ENCODE measurements around the gene ATP8B4.

ATP8B4 gene

GRCh38 chr15:50044406-50044805, 74.6 kb downstream of the ATP8B4 start:
- Histone ChIP-seq H3K9ac (ENCODE audit: low read length) (no peak overlapping the region), H3K36me3 (ENCODE audit: insufficient read depth, low read length) (no peaks in the 10 kb centered on the region), H3K4me3 (ENCODE audit: low read depth in 1 of 2, low read length in 2 of 2) (no peak overlapping the region), H3K4me1 (ENCODE audit: insufficient read depth, low read length) (no peaks in the 10 kb centered on the region), H3K9me3 (ENCODE audit: low read length) (peaks cover 10% of the 10 kb centered on the region), H3K27me3 (ENCODE audit: control insufficient read depth in 1 of 2, insufficient read depth in 2 of 2, low read length in 2 of 2) (no peaks in the 10 kb centered on the region), H3K27ac (ENCODE audit: low read depth, low read length) (no peak overlapping the region)

DNA sequence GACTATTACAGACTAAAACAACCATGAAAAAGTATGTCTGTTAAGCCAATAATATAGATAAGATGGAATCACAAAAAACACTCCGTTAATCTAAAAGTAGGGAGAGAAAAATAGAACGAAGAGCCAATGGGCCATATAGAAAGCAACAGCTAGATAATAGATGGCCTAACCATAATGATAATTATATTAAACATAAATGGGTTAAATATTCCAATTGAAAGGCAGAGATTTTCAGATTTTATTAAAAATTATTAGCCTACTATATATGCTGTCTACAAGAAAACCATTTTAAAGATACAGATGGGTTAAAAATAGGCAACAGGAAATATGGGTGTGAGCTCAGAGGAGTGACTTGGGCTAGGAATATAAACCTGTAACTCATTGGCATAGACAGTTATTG, 76.3 kb downstream of the ATP8B4 start:
- H3K4me1 ChIP-seq (ENCODE audit: insufficient read depth, low read length) = no peaks in the 10 kb centered on the region
- H3K27me3 ChIP-seq (ENCODE audit: control insufficient read depth in 1 of 2, insufficient read depth in 2 of 2, low read length in 2 of 2) = no peaks in the 10 kb centered on the region
- H3K4me3 ChIP-seq (ENCODE audit: low read depth in 1 of 2, low read length in 2 of 2) = no peak overlapping the region
- no peaks in the 10 kb centered on the region for H3K36me3 ChIP-seq (ENCODE audit: insufficient read depth, low read length)
- no peak overlapping the region for H3K27ac ChIP-seq (ENCODE audit: low read depth, low read length)
- H3K9me3 ChIP-seq (ENCODE audit: low read length) = peaks cover 10% of the 10 kb centered on the region
- no peak overlapping the region for H3K9ac ChIP-seq (ENCODE audit: low read length)

GRCh38 chr15:50030456-50030855, 88.6 kb downstream of the ATP8B4 start:
- peaks cover 3% of the 10 kb centered on the region for H3K4me1 ChIP-seq (ENCODE audit: insufficient read depth, low read length)
- no peaks in the 10 kb centered on the region for H3K36me3 ChIP-seq (ENCODE audit: insufficient read depth, low read length)
- H3K27me3 ChIP-seq (ENCODE audit: control insufficient read depth in 1 of 2, insufficient read depth in 2 of 2, low read length in 2 of 2) = no peaks in the 10 kb centered on the region
- no peak overlapping the region for H3K27ac ChIP-seq (ENCODE audit: low read depth, low read length)
- H3K9ac ChIP-seq (ENCODE audit: low read length) = no peak overlapping the region
- no peaks in the 10 kb centered on the region for H3K9me3 ChIP-seq (ENCODE audit: low read length)
- H3K4me3 ChIP-seq (ENCODE audit: low read depth in 1 of 2, low read length in 2 of 2) = no peak overlapping the region

DNA sequence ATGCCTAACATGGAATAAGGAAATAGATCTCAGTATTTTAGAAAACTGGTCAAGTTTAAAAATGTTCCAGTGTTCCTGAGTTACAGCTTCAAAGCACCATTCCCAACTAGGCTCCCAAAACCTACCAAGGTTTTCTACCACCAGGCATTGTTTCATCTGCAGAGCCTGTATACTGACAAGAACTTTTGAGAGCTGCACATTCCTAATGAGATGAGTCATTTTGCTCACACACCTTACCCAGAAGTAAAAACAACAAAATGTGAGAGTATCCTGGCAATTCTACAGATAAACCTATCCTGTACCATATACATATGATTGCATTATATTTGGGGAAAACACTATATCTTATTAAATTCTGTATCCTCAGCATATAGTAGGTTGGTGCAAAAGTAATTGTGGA, 90.7 kb downstream of the ATP8B4 start:
- H3K9me3 ChIP-seq (ENCODE audit: low read length) = no peaks in the 10 kb centered on the region
- no peak overlapping the region for H3K9ac ChIP-seq (ENCODE audit: low read length)
- H3K27ac ChIP-seq (ENCODE audit: low read depth, low read length) = no peak overlapping the region
- no peak overlapping the region for H3K4me3 ChIP-seq (ENCODE audit: low read depth in 1 of 2, low read length in 2 of 2)
- H3K36me3 ChIP-seq (ENCODE audit: insufficient read depth, low read length) = no peaks in the 10 kb centered on the region
- H3K4me1 ChIP-seq (ENCODE audit: insufficient read depth, low read length) = peaks cover 14% of the 10 kb centered on the region
- no peaks in the 10 kb centered on the region for H3K27me3 ChIP-seq (ENCODE audit: control insufficient read depth in 1 of 2, insufficient read depth in 2 of 2, low read length in 2 of 2)

DNA sequence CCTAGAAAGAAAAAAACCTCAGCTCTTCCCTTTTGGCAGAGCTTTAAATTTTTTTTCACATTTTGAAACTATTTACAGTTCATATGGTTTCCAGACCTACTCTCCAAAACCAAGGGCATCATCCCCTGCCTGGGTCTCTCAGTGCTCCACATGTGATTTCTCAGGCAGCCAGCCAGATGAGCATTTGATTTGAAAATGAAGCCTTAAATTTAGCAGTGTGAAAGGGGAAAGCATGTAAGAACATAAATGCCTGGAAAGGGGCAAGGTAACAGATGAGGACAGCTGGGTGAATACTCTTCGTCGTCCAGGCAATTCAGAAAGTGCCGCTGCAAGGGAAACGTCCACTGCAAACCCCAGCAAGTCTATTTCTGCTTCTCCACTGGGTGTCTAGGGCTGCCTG, 94.8 kb downstream of the ATP8B4 start:
- Histone ChIP-seq H3K9ac (ENCODE audit: low read length) (no peak overlapping the region), H3K4me1 (ENCODE audit: insufficient read depth, low read length) (peaks cover 14% of the 10 kb centered on the region), H3K4me3 (ENCODE audit: low read depth in 1 of 2, low read length in 2 of 2) (peak overlapping the region in 1 of 2 donors; percentile 12), H3K9me3 (ENCODE audit: low read length) (no peaks in the 10 kb centered on the region), H3K27me3 (ENCODE audit: control insufficient read depth in 1 of 2, insufficient read depth in 2 of 2, low read length in 2 of 2) (no peaks in the 10 kb centered on the region), H3K36me3 (ENCODE audit: insufficient read depth, low read length) (no peaks in the 10 kb centered on the region), H3K27ac (ENCODE audit: low read depth, low read length) (no peak overlapping the region)

- H3K27me3 ChIP-seq (ENCODE audit: control insufficient read depth in 1 of 2, insufficient read depth in 2 of 2, low read length in 2 of 2) = no peaks in the 10 kb centered on the region
- no peak overlapping the region for H3K27ac ChIP-seq (ENCODE audit: low read depth, low read length)
Measured at GRCh38 chr15:50018491-50018890, 100.5 kb downstream of the ATP8B4 start.

DNA sequence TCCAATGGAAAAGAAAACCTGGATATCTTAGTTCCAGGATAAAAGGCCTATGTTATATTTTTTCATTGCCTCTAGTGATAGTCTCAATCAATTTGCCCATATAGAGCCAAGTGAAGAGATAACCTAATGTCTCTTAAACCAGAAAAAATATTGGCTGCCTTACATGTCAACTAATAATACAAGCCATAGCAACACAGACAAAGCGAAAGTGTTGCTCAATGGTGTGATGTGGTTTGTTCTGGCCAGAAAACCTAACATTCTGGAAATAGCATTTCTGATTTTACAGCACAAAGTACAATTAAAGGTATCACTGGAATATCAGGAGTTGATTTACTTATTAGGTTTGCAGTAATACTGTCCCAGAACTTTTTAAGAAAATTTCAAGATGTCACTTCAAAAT, 101.5 kb downstream of the ATP8B4 start:
- no peaks in the 10 kb centered on the region for H3K27me3 ChIP-seq (ENCODE audit: control insufficient read depth in 1 of 2, insufficient read depth in 2 of 2, low read length in 2 of 2)
- no peaks in the 10 kb centered on the region for H3K36me3 ChIP-seq (ENCODE audit: insufficient read depth, low read length)
- H3K27ac ChIP-seq (ENCODE audit: low read depth, low read length) = no peak overlapping the region
- H3K9ac ChIP-seq (ENCODE audit: low read length) = no peak overlapping the region
- H3K4me1 ChIP-seq (ENCODE audit: insufficient read depth, low read length) = no peaks in the 10 kb centered on the region
- no peak overlapping the region for H3K4me3 ChIP-seq (ENCODE audit: low read depth in 1 of 2, low read length in 2 of 2)
- H3K9me3 ChIP-seq (ENCODE audit: low read length) = no peaks in the 10 kb centered on the region

More at GRCh38 chr15:50018491-50018890, 100.5 kb downstream of the ATP8B4 start:
- no peaks in the 10 kb centered on the region for H3K36me3 ChIP-seq (ENCODE audit: insufficient read depth, low read length)
- no peak overlapping the region for H3K9ac ChIP-seq (ENCODE audit: low read length)
- H3K4me1 ChIP-seq (ENCODE audit: insufficient read depth, low read length) = no peaks in the 10 kb centered on the region
- H3K9me3 ChIP-seq (ENCODE audit: low read length) = no peaks in the 10 kb centered on the region
- no peak overlapping the region for H3K4me3 ChIP-seq (ENCODE audit: low read depth in 1 of 2, low read length in 2 of 2)

DNA sequence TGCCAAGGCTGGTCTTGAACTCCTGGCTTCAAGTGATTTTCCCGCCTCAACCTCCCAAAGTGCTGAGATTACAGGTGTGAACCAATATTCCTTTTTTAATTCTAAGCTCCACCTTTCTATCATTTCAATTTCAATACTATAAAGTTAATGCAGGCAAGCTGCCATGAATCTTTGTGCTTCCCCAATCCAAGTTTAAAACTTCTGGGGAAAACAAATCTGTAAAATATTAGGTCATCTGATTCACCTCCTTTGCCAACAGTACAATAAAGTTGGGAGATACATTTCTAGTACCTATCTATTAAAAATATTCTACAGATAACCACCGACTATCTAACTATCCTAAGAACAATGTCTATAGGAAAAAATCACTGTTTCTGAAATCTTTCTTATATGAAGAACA, 102.1 kb downstream of the ATP8B4 start:
- Histone ChIP-seq H3K4me1 (ENCODE audit: insufficient read depth, low read length) (no peaks in the 10 kb centered on the region), H3K27ac (ENCODE audit: low read depth, low read length) (no peak overlapping the region), H3K4me3 (ENCODE audit: low read depth in 1 of 2, low read length in 2 of 2) (no peak overlapping the region), H3K27me3 (ENCODE audit: control insufficient read depth in 1 of 2, insufficient read depth in 2 of 2, low read length in 2 of 2) (no peaks in the 10 kb centered on the region), H3K9me3 (ENCODE audit: low read length) (no peaks in the 10 kb centered on the region), H3K36me3 (ENCODE audit: insufficient read depth, low read length) (no peaks in the 10 kb centered on the region), H3K9ac (ENCODE audit: low read length) (no peak overlapping the region)

DNA sequence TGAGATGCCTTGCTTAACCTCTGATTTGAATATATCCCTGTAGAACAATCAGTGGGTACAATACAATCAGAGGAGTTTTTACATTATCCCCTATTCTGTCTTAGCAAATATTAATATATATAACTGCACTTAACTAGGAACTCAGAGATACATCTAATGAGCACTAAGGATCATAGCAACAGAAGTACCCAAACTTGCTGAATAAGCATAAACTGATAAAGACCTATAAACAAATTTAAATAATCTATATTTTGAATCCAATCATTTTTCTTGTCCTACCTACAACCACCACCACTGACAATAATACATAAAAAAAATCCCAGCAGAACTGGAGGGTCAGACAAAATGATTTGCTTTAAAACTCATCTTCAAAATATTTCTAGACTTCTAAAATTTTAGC, 106.2 kb downstream of the ATP8B4 start:
- H3K27ac ChIP-seq (ENCODE audit: low read depth, low read length) = no peak overlapping the region
- no peak overlapping the region for H3K4me3 ChIP-seq (ENCODE audit: low read depth in 1 of 2, low read length in 2 of 2)
- no peak overlapping the region for H3K9ac ChIP-seq (ENCODE audit: low read length)
- no peaks in the 10 kb centered on the region for H3K27me3 ChIP-seq (ENCODE audit: control insufficient read depth in 1 of 2, insufficient read depth in 2 of 2, low read length in 2 of 2)
- H3K9me3 ChIP-seq (ENCODE audit: low read length) = no peaks in the 10 kb centered on the region
- no peaks in the 10 kb centered on the region for H3K36me3 ChIP-seq (ENCODE audit: insufficient read depth, low read length)
- peaks cover 7% of the 10 kb centered on the region for H3K4me1 ChIP-seq (ENCODE audit: insufficient read depth, low read length)

DNA sequence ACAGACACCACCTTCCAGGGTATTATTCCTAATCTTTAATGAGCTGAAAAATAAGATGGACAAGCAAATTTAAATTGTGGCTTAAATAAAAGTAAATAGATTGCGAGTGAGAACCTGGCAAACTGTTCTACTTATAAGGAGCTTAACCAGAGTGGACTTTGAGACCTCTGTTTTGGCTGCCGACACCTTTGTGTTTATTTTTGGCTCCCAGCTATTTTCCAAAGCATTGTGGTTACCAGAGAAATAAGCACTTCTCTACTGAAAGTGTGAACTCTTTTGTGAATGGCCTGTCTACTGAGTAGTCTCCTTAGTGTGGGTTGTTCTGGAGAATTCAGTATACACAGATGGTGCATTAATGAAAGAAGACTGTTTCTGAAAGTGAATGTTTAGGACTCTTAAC, 109.4 kb downstream of the ATP8B4 start:
- Histone ChIP-seq H3K4me1 (ENCODE audit: insufficient read depth, low read length) (peaks cover 7% of the 10 kb centered on the region), H3K36me3 (ENCODE audit: insufficient read depth, low read length) (no peaks in the 10 kb centered on the region), H3K27ac (ENCODE audit: low read depth, low read length) (no peak overlapping the region), H3K4me3 (ENCODE audit: low read depth in 1 of 2, low read length in 2 of 2) (no peak overlapping the region), H3K9ac (ENCODE audit: low read length) (no peak overlapping the region), H3K27me3 (ENCODE audit: control insufficient read depth in 1 of 2, insufficient read depth in 2 of 2, low read length in 2 of 2) (no peaks in the 10 kb centered on the region), H3K9me3 (ENCODE audit: low read length) (no peaks in the 10 kb centered on the region)

GRCh38 chr15:50003786-50004334, 115.2 kb downstream of the ATP8B4 start:
- H3K9me3 ChIP-seq (ENCODE audit: low read length) = no peaks in the 10 kb centered on the region
- no peak overlapping the region for H3K9ac ChIP-seq (ENCODE audit: low read length)
- H3K27me3 ChIP-seq (ENCODE audit: control insufficient read depth in 1 of 2, insufficient read depth in 2 of 2, low read length in 2 of 2) = no peaks in the 10 kb centered on the region
- no peaks in the 10 kb centered on the region for H3K36me3 ChIP-seq (ENCODE audit: insufficient read depth, low read length)
- peak overlapping the region in 1 of 2 donors; percentile 5 for H3K4me3 ChIP-seq (ENCODE audit: low read depth in 1 of 2, low read length in 2 of 2)
- H3K4me1 ChIP-seq (ENCODE audit: insufficient read depth, low read length) = peaks cover 7% of the 10 kb centered on the region
- H3K27ac ChIP-seq (ENCODE audit: low read depth, low read length) = no peak overlapping the region

GRCh38 chr15:49991587-49991986, 127.4 kb downstream of the ATP8B4 start:
- Histone ChIP-seq H3K4me1 (ENCODE audit: insufficient read depth, low read length) (peaks cover 62% of the 10 kb centered on the region), H3K27me3 (ENCODE audit: control insufficient read depth in 1 of 2, insufficient read depth in 2 of 2, low read length in 2 of 2) (no peaks in the 10 kb centered on the region), H3K9ac (ENCODE audit: low read length) (no peak overlapping the region)

More at GRCh38 chr15:49991587-49991986, 127.4 kb downstream of the ATP8B4 start:
- no peak overlapping the region for H3K4me3 ChIP-seq (ENCODE audit: low read depth in 1 of 2, low read length in 2 of 2)
- peak overlapping the region; percentile 38 for H3K27ac ChIP-seq (ENCODE audit: low read depth, low read length)
- H3K36me3 ChIP-seq (ENCODE audit: insufficient read depth, low read length) = no peaks in the 10 kb centered on the region
- no peaks in the 10 kb centered on the region for H3K9me3 ChIP-seq (ENCODE audit: low read length)
